Adrenal gland (tissue), 5 donors: ENCODE measurements around the gene FGF22.

Experiments
- CTCF ChIP-seq, 6 experiments: fragments of 450-650 bp in 4 of 6; fragments of 200-600 bp in 2 of 6; sonication (generic) in 1 of 6; IDR thresholded peaks; 1 replicate in 5 of 6; 2 replicates in 1 of 6; pipeline versions ENCODE4 v1.5.1 to v1.8.0; 2016 to 2021; ENCODE audit warnings: antibody characterized with exemption in 6 of 6, mild to moderate bottlenecking in 2 of 6, moderate library complexity in 1 of 6
- POLR2A ChIP-seq, 2 donors: fragments of 450-650 bp; IDR thresholded peaks; one replicate each; pipeline ENCODE4 v1.6.1; 2017; ENCODE audit warnings: antibody characterized with exemption in 2 of 2, mild to moderate bottlenecking in 2 of 2, moderate library complexity in 1 of 2
- donor health status: DM: no; HTN: no; CAD: no.

- TF ChIP-seq CTCF (IDR thresholded peaks at IDR 0.05) (no peak), POLR2A (IDR thresholded peaks at IDR 0.05) (no peak)
Measured at GRCh38 chr19:646779-647565, 7.3 kb downstream of the FGF22 start.
